K562 (cell line): Measurements from ENCODE around the gene EEF2K. TPM values are rescaled to one million over a fixed set of nuclear protein-coding genes. Genes with fewer than 3 reads are reported as not detected.

Experiments used
- CBX2 ChIP-seq: fragments of 200-600 bp; sonication (generic); IDR thresholded peaks from one replicate; pipeline ENCODE4 v1.6.1; 2012; ENCODE audit warnings: mild to moderate bottlenecking, low read length, inconsistent platforms; ENCODE audit not compliant: insufficient read depth, poor library complexity, severe bottlenecking
- CBX3 ChIP-seq, 2 experiments: IDR thresholded peaks; 1 replicate in 1 of 2; 2 replicates in 1 of 2; pipeline ENCODE4 v1.6.1; 2012; ENCODE audit warnings: inconsistent platforms in 2 of 2, low read length in 2 of 2, borderline replicate concordance in 1 of 2, control low read depth in 1 of 2
- CREB1 ChIP-seq, 2 experiments: sonication (generic) in 1 of 2; formaldehyde crosslinking in 1 of 2; IDR thresholded peaks; 2 replicates each; pipeline versions ENCODE4 v1.6.1 to v1.8.0; 2012 to 2022; ENCODE audit warnings: inconsistent platforms in 1 of 2, mild to moderate bottlenecking in 1 of 2, missing genetic modification reagents in 1 of 2, moderate library complexity in 1 of 2
- CREM ChIP-seq: IDR thresholded peaks from 2 replicates; pipeline ENCODE4 v1.6.1; 2014; ENCODE audit warnings: antibody characterized with exemption, low read depth
- CTCFL ChIP-seq: IDR thresholded peaks from 2 replicates; pipeline ENCODE4 v1.6.1; 2011; ENCODE audit warnings: borderline replicate concordance, low read depth, mild to moderate bottlenecking, moderate library complexity, low read length; ENCODE audit not compliant: insufficient read depth, poor library complexity, severe bottlenecking
- ETS1 ChIP-seq: conservative IDR thresholded peaks from 2 replicates; pipeline ENCODE4 v1.6.1; 2011; ENCODE audit warnings: low read depth, mild to moderate bottlenecking, low read length; ENCODE audit not compliant: control insufficient read depth
- FOXA3 ChIP-seq, 2 experiments: fragments of 450-650 bp in 1 of 2; sonication (generic) in 1 of 2; formaldehyde crosslinking; IDR thresholded peaks in 1 of 2; conservative IDR thresholded peaks in 1 of 2; 2 replicates each; pipeline versions ENCODE4 v1.4.0 to v1.8.0; 2020 to 2022; ENCODE audit warnings: mild to moderate bottlenecking in 2 of 2, missing genetic modification reagents in 1 of 2
- HNRNPH1 ChIP-seq: fragments of 200-400 bp; formaldehyde crosslinking; optimal IDR thresholded peaks from 2 replicates; pipeline ENCODE3; 2017; ENCODE audit warnings: low read depth, mild to moderate bottlenecking, low read length, moderate library complexity
- IRF2 ChIP-seq: sonication (generic); formaldehyde crosslinking; IDR thresholded peaks from 2 replicates; pipeline ENCODE4 v1.8.1; 2022; ENCODE audit warnings: mild to moderate bottlenecking, missing genetic modification reagents
- NCOA6 ChIP-seq: fragments of 450-650 bp; IDR thresholded peaks from 2 replicates; pipeline ENCODE4 v1.6.1; 2017; ENCODE audit warnings: mild to moderate bottlenecking
- NUFIP1 ChIP-seq: fragments of 450-650 bp; IDR thresholded peaks from 2 replicates; pipeline ENCODE4 v1.6.1; 2018; ENCODE audit not compliant: partially characterized antibody
- RBFOX2 ChIP-seq: fragments of 200-400 bp; formaldehyde crosslinking; IDR thresholded peaks from 2 replicates; pipeline ENCODE4 v1.6.1; 2017; ENCODE audit warnings: low read depth, mild to moderate bottlenecking, low read length, moderate library complexity
- RFX1 ChIP-seq: fragments of 450-650 bp; IDR thresholded peaks from 2 replicates; pipeline ENCODE4 v1.6.1; 2016; ENCODE audit warnings: mild to moderate bottlenecking, moderate library complexity
- SAFB ChIP-seq: fragments of 200-400 bp; formaldehyde crosslinking; IDR thresholded peaks from 2 replicates; pipeline ENCODE4 v1.6.1; 2017; ENCODE audit warnings: low read depth, low read length, borderline replicate concordance
- SP1 ChIP-seq: sonication (generic); formaldehyde crosslinking; IDR thresholded peaks from 2 replicates; pipeline ENCODE4 v1.8.1; 2022; ENCODE audit warnings: mild to moderate bottlenecking, missing genetic modification reagents
- STAG1 ChIP-seq: sonication (generic); formaldehyde crosslinking; IDR thresholded peaks from 2 replicates; pipeline ENCODE4 v1.5.0; 2020; ENCODE audit warnings: missing genetic modification reagents, borderline replicate concordance
- ZNF232 ChIP-seq: sonication (generic); formaldehyde crosslinking; IDR thresholded peaks from 2 replicates; pipeline ENCODE4 v1.8.0; 2022; ENCODE audit warnings: mild to moderate bottlenecking, missing genetic modification reagents
- ZNF41 ChIP-seq: fragments of 250-450 bp; sonication (Bioruptor Pico); conservative IDR thresholded peaks from 2 replicates; pipeline ENCODE4 v1.4.0; 2020; ENCODE audit warnings: mild to moderate bottlenecking
- ZNF639 ChIP-seq, 2 experiments: fragments of 200-800 bp in 1 of 2; sonication (Bioruptor generic) in 1 of 2; sonication (generic) in 1 of 2; formaldehyde crosslinking in 1 of 2; IDR thresholded peaks in 1 of 2; conservative IDR thresholded peaks in 1 of 2; 2 replicates each; pipeline versions ENCODE4 v1.5.0 to v1.6.1; 2016 to 2020; ENCODE audit warnings: missing compliant biosample characterization in 1 of 2, missing genetic modification characterization in 1 of 2, missing genetic modification reagents in 1 of 2
- polyA plus RNA-seq, 8 experiments: library from polyadenylated mRNA; depleted of rRNA in 4 of 8; stranded (reverse) in 5 of 8; unstranded in 3 of 8; fragments of >200 nt; fragmentation: Nextera tagmentation in 2 of 8; fragmentation: Illumina TruSeq in 1 of 8; extraction: Ambion mirVana in 2 of 8; extraction: Trizol in 1 of 8; gene quantifications; 2 replicates each; pipeline versions ENCODE4 v1.2.1 to v1.2.3, GENCODE V29; 2011 to 2014; ENCODE audit warnings: inconsistent platforms in 1 of 8, missing spikeins in 1 of 8
- total RNA-seq, 7 experiments: library from RNA; depleted of rRNA in 6 of 7; stranded (reverse); fragments of >200 nt in 6 of 7; fragmentation: Illumina TruSeq in 2 of 7; extraction: Trizol in 2 of 7; gene quantifications; 2 replicates each; pipeline versions ENCODE4 v1.2.1 to v1.2.3, GENCODE V29; 2011 to 2021; ENCODE audit warnings: low replicate concordance in 1 of 7
- TF ChIP-seq, protein P1 (sequence below): sonication (generic); formaldehyde crosslinking; IDR thresholded peaks from 2 replicates; pipeline ENCODE4 v1.8.1; 2023; ENCODE audit warnings: mild to moderate bottlenecking, missing genetic modification reagents

EEF2K gene
- total and polyA plus RNA-seq, 9 of the 15 experiments (the other 6 are each of a cell fraction or from before 2014, with no cell fraction given): 3.0 to 35.2 (median 12.2) TPM

DNA sequence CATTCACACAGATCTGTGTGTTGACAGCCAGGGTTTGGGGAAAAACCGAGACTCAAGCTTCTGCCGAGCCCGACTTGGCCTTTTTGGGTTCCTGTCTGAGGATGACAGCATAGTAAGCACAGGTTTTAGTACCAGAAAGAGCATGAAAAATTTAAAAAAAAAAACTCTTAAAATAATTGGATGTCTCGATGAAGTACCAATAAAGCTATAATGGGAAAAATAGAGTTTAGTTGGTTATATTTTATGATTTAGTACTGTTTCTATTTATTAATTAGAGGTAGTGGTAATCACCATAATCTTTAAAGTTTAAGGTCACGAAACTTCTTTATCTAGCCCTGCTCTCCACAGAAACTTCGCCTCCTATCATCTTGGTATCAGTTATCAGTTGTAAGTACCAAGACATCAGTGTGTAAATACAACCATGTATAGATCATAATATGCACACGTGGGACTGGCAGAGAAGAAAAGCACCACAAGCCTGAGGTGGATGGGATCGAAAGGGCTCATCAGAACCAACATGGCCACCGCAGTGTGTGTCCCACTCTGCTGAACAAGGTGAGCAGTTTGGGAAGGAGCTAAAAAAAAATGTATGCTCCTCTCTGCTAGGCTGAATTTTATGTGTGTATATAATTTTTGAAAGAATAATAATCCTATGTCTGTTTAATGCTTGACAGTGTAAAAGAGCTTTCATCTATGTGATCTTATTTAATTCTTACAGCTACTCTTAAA, 14.4 kb upstream of the EEF2K start (continued):
- TF ChIP-seq SAFB (no peak), STAG1 (no peak), HNRNPH1 (no peak), FOXA3 (CRISPR knock-in tag; conservative IDR thresholded peaks at IDR 0.05 in 1 of 2, IDR thresholded peaks at IDR 0.05 in 1 of 2) (no peak), NCOA6 (no peak), ZNF41 (no peak), CREB1 (IDR thresholded peaks at IDR 0.05) (no peak), CREB1 (CRISPR knock-in tag; IDR thresholded peaks at IDR 0.05) (no peak), ZNF639 (CRISPR knock-in tag; conservative IDR thresholded peaks at IDR 0.05 in 1 of 2, IDR thresholded peaks at IDR 0.05 in 1 of 2) (no peak), IRF2 (CRISPR knock-in tag) (no peak), SP1 (no peak), CREM (no peak), CTCFL (no peak), ZNF232 (no peak), ETS1 (no peak), CBX2 (no peak), RBFOX2 (no peak), CBX3 (IDR thresholded peaks at IDR 0.05; ENCODE audit: borderline replicate concordance in 1 of 2, low read length in 2 of 2) (no peak), RFX1 (no peak), NUFIP1 (no peak)
- TF ChIP-seq, protein P1, sequence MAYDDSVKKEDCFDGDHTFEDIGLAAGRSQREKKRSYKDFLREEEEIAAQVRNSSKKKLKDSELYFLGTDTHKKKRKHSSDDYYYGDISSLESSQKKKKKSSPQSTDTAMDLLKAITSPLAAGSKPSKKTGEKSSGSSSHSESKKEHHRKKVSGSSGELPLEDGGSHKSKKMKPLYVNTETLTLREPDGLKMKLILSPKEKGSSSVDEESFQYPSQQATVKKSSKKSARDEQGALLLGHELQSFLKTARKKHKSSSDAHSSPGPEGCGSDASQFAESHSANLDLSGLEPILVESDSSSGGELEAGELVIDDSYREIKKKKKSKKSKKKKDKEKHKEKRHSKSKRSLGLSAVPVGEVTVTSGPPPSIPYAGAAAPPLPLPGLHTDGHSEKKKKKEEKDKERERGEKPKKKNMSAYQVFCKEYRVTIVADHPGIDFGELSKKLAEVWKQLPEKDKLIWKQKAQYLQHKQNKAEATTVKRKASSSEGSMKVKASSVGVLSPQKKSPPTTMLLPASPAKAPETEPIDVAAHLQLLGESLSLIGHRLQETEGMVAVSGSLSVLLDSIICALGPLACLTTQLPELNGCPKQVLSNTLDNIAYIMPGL (CRISPR knock-in tag): no peak
